Measurements from ENCODE around the gene RBPMS2.

GRCh38 chr15:64806509-64806908 is 31.1 kb upstream of the RBPMS2 start:
- TF ChIP-seq, protein P1, sequence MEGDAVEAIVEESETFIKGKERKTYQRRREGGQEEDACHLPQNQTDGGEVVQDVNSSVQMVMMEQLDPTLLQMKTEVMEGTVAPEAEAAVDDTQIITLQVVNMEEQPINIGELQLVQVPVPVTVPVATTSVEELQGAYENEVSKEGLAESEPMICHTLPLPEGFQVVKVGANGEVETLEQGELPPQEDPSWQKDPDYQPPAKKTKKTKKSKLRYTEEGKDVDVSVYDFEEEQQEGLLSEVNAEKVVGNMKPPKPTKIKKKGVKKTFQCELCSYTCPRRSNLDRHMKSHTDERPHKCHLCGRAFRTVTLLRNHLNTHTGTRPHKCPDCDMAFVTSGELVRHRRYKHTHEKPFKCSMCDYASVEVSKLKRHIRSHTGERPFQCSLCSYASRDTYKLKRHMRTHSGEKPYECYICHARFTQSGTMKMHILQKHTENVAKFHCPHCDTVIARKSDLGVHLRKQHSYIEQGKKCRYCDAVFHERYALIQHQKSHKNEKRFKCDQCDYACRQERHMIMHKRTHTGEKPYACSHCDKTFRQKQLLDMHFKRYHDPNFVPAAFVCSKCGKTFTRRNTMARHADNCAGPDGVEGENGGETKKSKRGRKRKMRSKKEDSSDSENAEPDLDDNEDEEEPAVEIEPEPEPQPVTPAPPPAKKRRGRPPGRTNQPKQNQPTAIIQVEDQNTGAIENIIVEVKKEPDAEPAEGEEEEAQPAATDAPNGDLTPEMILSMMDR (IDR thresholded peaks at IDR 0.05; ENCODE audit: insufficient read depth, low read length), result no peak
- TF ChIP-seq GABPA (IDR thresholded peaks at IDR 0.05; ENCODE audit: low read depth) (no peak), POLR2AphosphoS5 (IDR thresholded peaks at IDR 0.05; ENCODE audit: low read depth) (no peak), SPI1 (IDR thresholded peaks at IDR 0.05; ENCODE audit: borderline replicate concordance, low read depth) (no peak)

Data from HL-60 (cell line).